GM21576 (cell line): ENCODE results near the gene SLC6A15.

ENCODE experiments used
- ATAC-seq: cut with Tn5 transposase; IDR thresholded peaks from one replicate; pipeline ENCODE4 v1.9.1; 2021; ENCODE audit warnings: mild to moderate bottlenecking, moderate library complexity; ENCODE audit not compliant: unreplicated experiment

SLC6A15 gene

DNA sequence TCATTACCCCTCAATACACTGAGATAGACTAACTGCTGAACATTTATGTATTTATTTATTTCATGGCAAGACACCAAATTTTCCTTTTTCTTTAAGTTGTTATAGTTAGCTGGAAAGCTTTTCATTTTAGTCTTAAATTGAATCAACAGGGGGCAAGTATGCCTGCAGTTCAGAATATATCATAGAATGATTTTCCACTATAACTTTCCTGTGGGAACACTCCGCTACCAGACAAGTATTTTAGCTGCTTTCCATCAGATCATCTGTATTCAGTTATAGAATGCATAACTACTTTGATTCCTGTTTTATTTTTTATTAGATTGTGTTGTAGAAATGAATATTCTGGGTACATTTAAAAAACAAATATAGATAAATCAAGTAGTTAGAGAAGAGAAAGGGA, 102.0 kb downstream of the SLC6A15 start:
- ATAC-seq, result no peak
